ENCODE measurements around the gene WDR81.

DNA sequence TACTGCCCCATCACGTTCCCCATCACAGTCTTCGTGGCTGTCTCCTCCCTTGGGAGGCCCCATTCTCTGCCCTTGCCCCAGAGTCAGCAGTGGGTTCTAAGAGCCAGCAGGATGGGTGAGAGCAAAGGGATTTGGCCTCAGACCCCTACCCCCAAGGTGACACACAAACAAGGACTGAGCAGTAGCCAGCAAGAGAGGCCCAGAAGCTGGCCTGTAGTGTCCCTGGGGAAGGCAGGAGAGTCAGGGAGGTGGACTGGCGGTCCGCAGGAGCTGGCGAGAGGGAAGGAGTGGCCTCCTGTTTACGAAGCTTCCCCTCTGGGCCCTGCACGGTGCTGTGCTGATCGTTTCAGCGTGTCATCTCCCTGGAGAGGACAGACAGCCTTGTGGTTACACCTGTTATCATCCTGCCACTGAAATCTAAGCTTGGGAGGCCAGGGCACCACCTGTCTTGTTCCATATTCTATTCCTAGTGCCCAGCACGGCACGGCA, 8.4 kb downstream of the WDR81 start:
- TF ChIP-seq, protein P1, sequence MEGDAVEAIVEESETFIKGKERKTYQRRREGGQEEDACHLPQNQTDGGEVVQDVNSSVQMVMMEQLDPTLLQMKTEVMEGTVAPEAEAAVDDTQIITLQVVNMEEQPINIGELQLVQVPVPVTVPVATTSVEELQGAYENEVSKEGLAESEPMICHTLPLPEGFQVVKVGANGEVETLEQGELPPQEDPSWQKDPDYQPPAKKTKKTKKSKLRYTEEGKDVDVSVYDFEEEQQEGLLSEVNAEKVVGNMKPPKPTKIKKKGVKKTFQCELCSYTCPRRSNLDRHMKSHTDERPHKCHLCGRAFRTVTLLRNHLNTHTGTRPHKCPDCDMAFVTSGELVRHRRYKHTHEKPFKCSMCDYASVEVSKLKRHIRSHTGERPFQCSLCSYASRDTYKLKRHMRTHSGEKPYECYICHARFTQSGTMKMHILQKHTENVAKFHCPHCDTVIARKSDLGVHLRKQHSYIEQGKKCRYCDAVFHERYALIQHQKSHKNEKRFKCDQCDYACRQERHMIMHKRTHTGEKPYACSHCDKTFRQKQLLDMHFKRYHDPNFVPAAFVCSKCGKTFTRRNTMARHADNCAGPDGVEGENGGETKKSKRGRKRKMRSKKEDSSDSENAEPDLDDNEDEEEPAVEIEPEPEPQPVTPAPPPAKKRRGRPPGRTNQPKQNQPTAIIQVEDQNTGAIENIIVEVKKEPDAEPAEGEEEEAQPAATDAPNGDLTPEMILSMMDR (IDR thresholded peaks at IDR 0.05), result no peak
- TF ChIP-seq EP300 (IDR thresholded peaks at IDR 0.05; ENCODE audit: low read depth), result no peak
- TF ChIP-seq POLR2AphosphoS5 (IDR thresholded peaks at IDR 0.05), result no peak
- TF ChIP-seq POLR2A (IDR thresholded peaks at IDR 0.05), result no peak

Measured in transverse colon (tissue), 4 donors.